GM12892 (cell line): Measurements from ENCODE around the gene COL1A1.
A peak's percentile ranks its signal among the peaks of the same experiment; 100 is the strongest.

ENCODE experiments used
- DNase-seq: peaks from one replicate; pipeline ENCODE4 v3.0.0; 2011; ENCODE audit not compliant: insufficient read length
- FAIRE-seq: peaks from 2 replicates; lab custom pipeline; 2011; peaks lifted over from hg19 to GRCh38; lab: Jason Lieb, UNC
- POLR2A ChIP-seq: IDR thresholded peaks from 2 replicates; pipeline ENCODE4 v1.6.1; 2011; ENCODE audit warnings: low read depth, low read length, control low read depth
- POLR2AphosphoS5 ChIP-seq: IDR thresholded peaks from 2 replicates; pipeline ENCODE4 v1.6.1; 2011; ENCODE audit warnings: low read depth, low read length, control low read depth
- TAF1 ChIP-seq: IDR thresholded peaks from 2 replicates; pipeline ENCODE4 v1.6.1; 2011; ENCODE audit warnings: low read depth, mild to moderate bottlenecking, control low read depth, low read length, borderline replicate concordance

Gene COL1A1

DNA sequence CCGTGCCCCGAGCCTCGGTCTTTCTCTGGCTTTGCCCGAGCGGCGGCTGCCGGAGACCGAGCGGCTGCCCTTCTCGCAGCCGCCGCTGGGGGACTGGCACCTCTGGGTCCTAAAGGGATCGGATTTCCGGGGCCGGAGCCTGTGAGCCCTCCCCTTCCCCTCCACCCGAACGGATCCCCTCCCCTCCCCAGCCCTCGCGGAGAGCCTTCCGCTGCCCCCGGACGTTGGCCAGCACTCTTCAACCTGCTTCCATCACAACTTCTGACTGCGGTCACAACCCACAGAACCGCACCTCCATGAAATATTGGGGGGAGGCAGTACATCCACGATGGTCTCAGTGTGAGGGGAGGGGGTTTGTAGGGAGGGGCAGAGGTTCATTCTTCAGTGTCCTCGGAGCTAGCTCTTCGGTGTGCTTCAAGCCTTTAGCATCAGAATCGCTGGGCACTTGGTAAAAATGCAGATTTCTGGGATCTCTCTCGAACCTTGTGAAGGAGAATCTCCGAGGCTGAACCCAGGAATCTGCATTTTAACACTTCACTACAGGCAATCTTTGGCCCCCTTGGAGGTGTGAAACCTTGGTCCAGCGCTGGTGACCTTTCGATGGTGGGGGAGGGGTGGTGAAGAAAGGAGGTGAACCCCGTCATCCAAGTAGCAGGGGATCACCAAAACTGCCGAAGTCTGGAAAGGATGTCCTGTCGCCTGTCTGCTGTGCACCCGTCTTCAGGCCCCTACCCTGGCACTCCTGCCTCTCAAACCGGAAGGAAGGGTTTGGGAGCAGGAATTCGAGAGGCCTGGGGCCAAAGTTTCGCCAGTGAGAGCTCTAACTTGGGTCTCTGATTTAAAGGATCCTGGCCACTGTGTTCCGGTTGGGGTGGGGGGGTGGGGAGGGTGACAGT is 50.1 kb downstream of the COL1A1 start:
- peak; percentile 87 for FAIRE-seq
- DNase-seq: peak; percentile 94
- peak; percentile 61; the same call in 1 of the 2 replicates for TF ChIP-seq POLR2AphosphoS5
- peak; percentile 69 for TF ChIP-seq TAF1
- no peak for TF ChIP-seq POLR2A

DNA sequence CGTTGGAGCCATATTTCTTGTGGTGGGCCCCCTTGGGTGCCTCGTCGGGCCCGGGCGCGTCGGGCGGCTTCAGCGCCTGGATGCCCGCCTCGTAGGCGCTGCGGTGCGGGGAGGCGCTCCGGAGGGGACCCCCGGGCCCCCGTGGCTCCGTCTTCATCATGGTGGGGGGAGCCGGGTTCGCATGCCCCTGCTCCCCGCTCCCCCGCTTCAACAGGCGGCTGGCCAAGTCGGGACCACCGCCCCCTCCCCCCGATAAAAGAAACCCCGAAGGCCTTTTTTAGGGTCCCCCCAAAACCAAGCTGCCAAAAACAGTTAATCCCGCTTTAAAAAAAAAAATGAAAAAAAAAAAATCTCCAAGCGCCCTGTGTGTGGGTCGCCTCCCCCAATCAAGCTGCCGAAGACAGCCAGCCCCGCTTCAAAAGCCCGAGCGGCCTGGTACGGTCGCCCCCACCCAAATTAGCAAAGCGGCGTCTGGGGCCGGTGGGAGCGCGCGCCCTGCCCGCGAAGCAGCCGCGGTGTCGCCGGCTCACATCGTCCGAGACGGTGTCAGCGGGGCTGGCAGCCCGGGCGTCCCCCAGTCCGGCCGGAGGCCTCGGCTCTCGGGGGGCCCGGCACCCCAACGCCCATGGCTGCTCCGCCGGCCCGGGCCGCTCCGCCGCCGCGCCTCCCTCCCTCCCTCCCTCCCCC is 50.9 kb downstream of the COL1A1 start, which contains the start of gene PPP1R9B:
Gene PPP1R9B, minus strand, starts transcription at position 324 of the 687 bp plus-strand sequence. Its CDS starts 164 bp downstream, at position 160.
- no peak for TF ChIP-seq POLR2AphosphoS5
- TF ChIP-seq POLR2A: no peak
- no peak for TF ChIP-seq TAF1
- DNase-seq (no peak), FAIRE-seq (no peak)

DNA sequence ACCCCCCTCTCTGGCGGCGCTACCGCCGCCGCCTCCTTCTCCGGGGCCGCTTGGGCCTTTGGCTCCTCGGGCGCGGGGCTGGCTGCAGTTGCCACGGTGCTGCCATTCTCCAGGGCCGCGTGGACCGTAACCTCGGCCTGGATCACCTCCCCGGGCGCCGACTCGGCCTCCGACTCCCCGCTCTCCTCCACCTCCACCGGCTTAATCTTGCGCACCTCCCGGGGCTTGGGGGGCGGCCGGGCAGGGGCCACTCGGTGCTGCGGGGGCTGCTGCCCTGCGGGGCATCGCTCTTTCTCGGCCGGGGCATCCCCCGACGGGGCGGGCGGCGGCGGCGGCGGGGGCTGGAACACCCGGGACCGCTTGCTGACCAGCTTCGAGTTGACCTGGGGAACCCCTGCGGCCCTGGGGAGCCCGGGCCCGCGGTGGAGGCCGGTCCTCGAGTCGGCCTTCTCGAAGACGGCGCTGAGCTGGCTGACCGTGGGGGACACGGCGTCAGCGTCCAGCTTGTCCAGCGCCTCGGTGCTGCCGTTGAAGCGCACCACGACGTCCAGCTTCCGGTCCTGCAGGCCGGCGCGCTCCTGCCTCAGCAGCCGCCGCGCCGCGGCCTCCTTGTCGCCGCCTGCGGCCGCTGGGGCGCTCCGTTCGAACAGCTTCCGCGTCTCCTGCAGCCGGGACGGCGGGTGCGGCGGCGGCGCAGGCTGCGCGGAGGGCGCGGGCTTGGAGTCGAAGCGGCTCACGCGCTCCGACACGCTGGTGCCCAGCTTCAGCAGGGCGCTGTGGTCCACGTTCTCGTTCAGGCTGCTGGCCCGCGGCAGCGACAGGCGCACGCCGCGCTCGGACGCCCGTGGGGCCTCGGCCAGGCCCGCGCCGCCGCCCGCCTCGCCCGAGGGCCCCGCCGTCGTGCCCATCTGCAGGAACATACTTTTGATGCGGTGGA is 51.7 kb downstream of the COL1A1 start:
- TF ChIP-seq POLR2A (no peak), POLR2AphosphoS5 (no peak; the same call in 1 of the 2 replicates), TAF1 (0 out of 2 replicates have a peak, but pooled peaks have one; percentile 46)
- DNase-seq: no peak
- FAIRE-seq: peak; percentile 87

DNA sequence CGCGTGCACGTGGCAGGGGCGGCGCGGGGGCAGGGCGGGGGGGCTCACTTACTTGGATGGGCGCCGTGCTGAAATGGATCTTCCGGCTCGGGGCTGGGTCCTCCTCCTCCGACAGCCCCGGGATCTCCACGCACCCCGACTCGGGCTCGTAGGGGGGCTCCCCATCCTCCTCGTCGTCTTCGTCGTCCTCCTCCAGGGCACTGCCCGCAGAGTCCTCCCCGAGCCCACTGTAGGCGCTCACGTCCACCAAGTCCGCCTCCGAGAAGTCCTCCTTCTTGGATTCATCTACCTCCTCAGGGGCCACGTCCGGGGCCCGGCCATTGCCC is 52.4 kb downstream of the COL1A1 start:
- DNase-seq: no peak
- TF ChIP-seq POLR2A (no peak), TAF1 (0 out of 2 replicates have a peak, but pooled peaks have one; percentile 29), POLR2AphosphoS5 (no peak)

DNA sequence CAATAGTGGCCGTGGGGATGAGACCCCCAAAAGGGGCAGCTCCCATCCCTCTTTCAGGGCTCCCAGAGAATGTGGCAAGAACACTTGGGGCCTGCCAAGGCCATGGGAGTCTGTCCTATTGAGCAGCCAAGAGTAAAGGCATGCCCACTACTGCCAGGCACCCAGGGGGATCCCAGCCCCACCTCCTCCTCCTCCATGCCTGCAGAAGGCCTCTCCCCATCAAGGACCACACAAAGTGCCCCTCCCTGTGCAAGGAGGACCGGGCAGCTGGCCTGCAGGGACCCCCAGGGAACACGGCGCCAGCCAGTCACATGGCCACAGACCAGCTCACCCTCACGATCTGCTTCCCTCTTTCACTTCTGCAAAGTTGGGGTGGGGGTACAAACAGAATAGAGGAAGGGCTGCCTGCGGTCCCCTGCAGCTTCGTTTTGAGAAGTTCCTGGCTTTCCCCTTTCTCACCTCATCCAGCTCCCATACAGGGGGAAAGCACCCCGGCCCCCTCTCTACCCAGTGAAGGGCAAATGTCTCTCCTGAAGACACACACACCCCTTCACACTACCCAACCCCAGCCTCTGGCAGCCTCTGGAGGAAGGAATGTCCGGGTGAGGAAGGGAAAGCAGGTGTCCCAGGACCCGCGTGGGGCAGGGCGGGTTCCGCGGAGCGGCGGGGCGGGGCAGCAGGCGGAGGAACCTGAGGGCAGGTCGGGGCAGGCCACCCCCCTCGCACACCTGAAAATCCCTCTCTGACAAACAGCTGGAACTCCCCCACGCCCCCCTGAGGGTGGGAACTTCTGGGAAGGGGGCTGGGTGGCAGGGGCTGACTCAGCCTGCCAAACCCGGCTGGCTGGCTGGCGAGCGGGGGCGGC is 53.0 kb downstream of the COL1A1 start:
- TF ChIP-seq POLR2AphosphoS5: peak; percentile 63
- TF ChIP-seq POLR2A: peak; percentile 53
- 0 out of 2 replicates have a peak, but pooled peaks have one; percentile 35 for TF ChIP-seq TAF1
- DNase-seq (peak; percentile 74), FAIRE-seq (peak; percentile 91)

More for the DNA sequence above, 52.4 kb downstream of the COL1A1 start:
- FAIRE-seq: no peak

DNA sequence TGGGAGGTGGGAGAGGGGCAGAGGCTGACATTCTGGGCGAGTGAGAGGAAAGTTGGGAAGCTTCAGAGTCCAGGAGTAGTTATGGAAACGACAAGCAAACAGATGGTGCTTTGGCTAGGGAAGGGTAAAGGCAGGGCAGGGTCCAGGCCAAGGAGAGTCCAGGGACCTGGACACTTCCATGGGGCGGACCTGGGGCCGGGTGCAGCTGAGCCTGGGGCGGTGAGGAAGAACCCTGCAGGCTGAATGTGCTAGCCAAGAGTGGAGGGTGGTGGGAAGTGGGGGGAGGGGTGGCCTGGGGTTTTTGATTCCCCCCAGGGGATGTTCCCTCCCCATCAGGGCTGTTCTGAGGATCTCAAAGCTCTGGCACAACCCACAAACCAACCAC is 53.6 kb downstream of the COL1A1 start:
- DNase-seq: no peak
- TF ChIP-seq POLR2AphosphoS5: no peak
- no peak for FAIRE-seq

DNA sequence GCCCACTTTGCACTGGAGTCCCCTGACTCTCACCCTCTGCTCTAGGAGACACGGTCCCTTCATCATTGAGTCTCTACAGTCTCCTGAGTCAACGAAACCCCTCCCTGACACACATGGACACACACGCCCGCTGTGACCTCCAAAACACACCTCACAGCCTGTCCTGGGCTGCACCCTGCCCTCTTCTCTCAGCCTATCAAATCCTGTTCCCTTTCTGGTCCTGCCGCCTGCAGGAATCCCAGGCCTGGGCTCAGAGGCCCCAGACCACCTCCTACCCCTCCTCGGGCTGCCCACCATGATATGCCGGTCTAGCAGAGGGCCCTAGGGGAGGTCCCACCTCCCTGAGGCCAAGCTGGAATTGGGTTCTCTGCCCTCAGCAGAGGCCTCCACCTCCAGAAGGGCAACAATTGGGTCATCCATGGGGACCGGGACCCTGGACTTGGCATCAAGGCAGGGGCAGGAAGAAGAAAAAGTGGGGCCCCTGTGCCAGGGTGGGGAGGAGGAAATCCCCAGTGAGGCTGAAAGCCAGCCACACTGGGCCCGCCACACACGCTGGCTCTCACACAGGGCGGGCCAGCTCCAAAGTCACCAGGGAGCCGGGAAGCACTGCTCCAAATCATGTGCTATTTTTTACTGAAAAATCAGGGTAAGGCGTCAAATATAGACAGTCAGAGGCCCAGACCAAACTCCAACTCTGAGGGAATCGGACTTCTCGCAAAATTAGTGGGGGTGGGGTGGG is 54.3 kb downstream of the COL1A1 start:
- DNase-seq: no peak
- peak; percentile 78 for FAIRE-seq
- TF ChIP-seq POLR2A (no peak), TAF1 (no peak), POLR2AphosphoS5 (no peak; the same call in 1 of the 2 replicates)

DNA sequence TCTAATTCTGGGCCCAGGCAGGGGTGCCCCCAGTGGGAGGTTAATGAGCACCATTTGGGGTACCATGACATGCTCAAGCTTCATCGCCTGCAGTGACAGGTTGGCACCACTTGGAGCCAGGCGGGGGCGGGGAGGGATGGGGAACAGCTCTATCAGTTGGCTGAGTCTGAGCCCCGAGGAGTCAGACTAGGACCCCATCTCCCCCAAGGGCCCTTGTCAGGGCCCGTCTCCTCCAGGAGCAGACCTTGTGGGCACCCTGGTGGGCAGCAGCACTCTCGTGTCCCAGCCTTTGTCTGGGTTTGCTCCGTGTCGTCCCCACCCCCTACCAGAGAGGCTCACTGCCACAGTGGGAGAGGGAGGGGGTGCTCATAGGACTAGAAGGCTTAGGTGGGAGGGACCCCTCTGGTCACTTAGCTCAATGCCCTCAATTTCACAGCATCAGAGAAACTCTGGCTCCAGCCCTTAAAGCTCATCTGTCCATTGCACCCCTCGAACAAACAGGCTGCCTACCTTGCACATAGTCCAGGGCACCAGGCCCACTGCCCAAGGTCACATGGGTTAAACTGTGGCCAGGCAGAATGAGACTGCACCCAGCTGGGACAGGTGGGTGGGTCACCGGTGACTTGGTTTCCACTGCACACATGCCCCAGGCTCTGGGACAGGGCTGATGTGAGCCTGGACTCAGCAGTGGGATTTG is 55.1 kb downstream of the COL1A1 start:
- TF ChIP-seq TAF1: no peak
- TF ChIP-seq POLR2A: no peak
- no peak for TF ChIP-seq POLR2AphosphoS5
- FAIRE-seq: no peak
- no peak for DNase-seq
